Keratinocyte (primary cell): ENCODE data around the gene LRBA. TPM values are rescaled to one million over a fixed set of nuclear protein-coding genes. Genes with fewer than 3 reads are reported as not detected.

Source experiments
- DNase-seq: peaks from one replicate; pipeline ENCODE4 v3.0.0-alpha.2; 2011; ENCODE audit warnings: low read depth, missing footprints, low spot score
- FAIRE-seq: peaks from 2 replicates; lab custom pipeline; 2011; peaks lifted over from hg19 to GRCh38; lab: Jason Lieb, UNC
- H2AFZ ChIP-seq: 2 replicates; pipeline ENCODE4 v1.6.0; 2012; ENCODE audit warnings: low read length, control low read depth, inconsistent platforms; ENCODE audit not compliant: control insufficient read depth
- H3K27ac ChIP-seq: 2 replicates; pipeline ENCODE4 v1.5.1; 2011; ENCODE audit warnings: low read length; ENCODE audit not compliant: control insufficient read depth, insufficient read depth
- H3K27me3 ChIP-seq: 3 replicates; pipeline ENCODE4 v1.6.0; 2011; ENCODE audit warnings: low read length; ENCODE audit not compliant: control insufficient read depth, insufficient read depth; ENCODE audit errors: extremely low read depth
- H3K36me3 ChIP-seq, 2 experiments: 2 replicates in 1 of 2; 3 replicates in 1 of 2; pipeline ENCODE4 v1.5.1; 2011; ENCODE audit warnings: low read length in 2 of 2, mild to moderate bottlenecking in 1 of 2; ENCODE audit not compliant: control insufficient read depth in 2 of 2, insufficient read depth in 2 of 2; ENCODE audit errors: extremely low read depth in 1 of 2
- H3K4me1 ChIP-seq: 3 replicates; pipeline ENCODE4 v1.5.1; 2011; ENCODE audit warnings: low read length; ENCODE audit not compliant: control insufficient read depth, insufficient read depth; ENCODE audit errors: extremely low read depth
- H3K4me2 ChIP-seq: 3 replicates; pipeline ENCODE4 v1.6.0; 2011; ENCODE audit warnings: low read depth, low read length; ENCODE audit not compliant: control insufficient read depth, insufficient read depth; ENCODE audit errors: extremely low read depth
- H3K4me3 ChIP-seq, 3 experiments: fragments of 200-600 bp in 1 of 3; sonication (generic) in 1 of 3; 2 replicates in 2 of 3; 3 replicates in 1 of 3; pipeline ENCODE4 v1.5.1; 2011 to 2016; ENCODE audit warnings: low read length in 3 of 3, mild to moderate bottlenecking in 3 of 3, control low read depth in 2 of 3, inconsistent platforms in 1 of 3, low read depth in 1 of 3, mixed read lengths in 1 of 3, mixed run types in 1 of 3, moderate library complexity in 1 of 3; ENCODE audit not compliant: control insufficient read depth in 2 of 3, insufficient read depth in 2 of 3; ENCODE audit errors: extremely low read depth in 1 of 3
- H3K79me2 ChIP-seq: 2 replicates; pipeline ENCODE4 v1.6.0; 2012; ENCODE audit warnings: low read length; ENCODE audit not compliant: control insufficient read depth, insufficient read depth
- H3K9ac ChIP-seq: 3 replicates; pipeline ENCODE4 v1.6.0; 2011; ENCODE audit warnings: low read length; ENCODE audit not compliant: control insufficient read depth, insufficient read depth; ENCODE audit errors: extremely low read depth
- H3K9me1 ChIP-seq: 3 replicates; pipeline ENCODE4 v1.6.0; 2011; ENCODE audit warnings: low read length; ENCODE audit not compliant: control insufficient read depth, insufficient read depth; ENCODE audit errors: extremely low read depth
- H3K9me3 ChIP-seq: 2 replicates; pipeline ENCODE4 v1.5.1; 2012; ENCODE audit warnings: low read depth, low read length; ENCODE audit not compliant: control insufficient read depth
- H4K20me1 ChIP-seq: 3 replicates; pipeline ENCODE4 v1.6.0; 2011; ENCODE audit warnings: low read length; ENCODE audit not compliant: control insufficient read depth, insufficient read depth; ENCODE audit errors: extremely low read depth
- EZH2 ChIP-seq: IDR thresholded peaks from one replicate; pipeline ENCODE4 v1.6.1; 2012; ENCODE audit warnings: inconsistent platforms, mild to moderate bottlenecking, low read length, moderate library complexity
- dilution Hi-C: fragments of 300-500 bp; cut with MboI; formaldehyde crosslinking; loops from one replicate; pipeline ENCODE4 v1.7.0; 2020; ENCODE audit warnings: low sequenced_read_pairs; ENCODE audit not compliant: extremely low pct_ligation_motif_present
- polyA plus RNA-seq, 5 experiments: library from polyadenylated mRNA; depleted of rRNA in 3 of 5; stranded (reverse) in 3 of 5; stranded (forward) in 1 of 5; unstranded in 1 of 5; fragments of >200 nt; gene quantifications; 1 replicate in 1 of 5; 2 replicates in 3 of 5; 3 replicates in 1 of 5; pipeline versions ENCODE4 v1.2.1 to v1.2.3, GENCODE V29; 2011 to 2012; ENCODE audit warnings: missing spikeins in 2 of 5, low read depth in 1 of 5, low replicate concordance in 1 of 5
- TF ChIP-seq, protein P1 (sequence below), 3 experiments: IDR thresholded peaks in 1 of 3; conservative IDR thresholded peaks in 1 of 3; optimal IDR thresholded peaks in 1 of 3; 2 replicates in 2 of 3; 3 replicates in 1 of 3; pipeline versions ENCODE3 to v1.5.1; 2011; ENCODE audit warnings: low read length in 3 of 3, mild to moderate bottlenecking in 3 of 3, moderate library complexity in 2 of 3, control low read depth in 1 of 3, inconsistent platforms in 1 of 3; ENCODE audit not compliant: insufficient read depth in 2 of 3; ENCODE audit errors: extremely low read depth in 1 of 3

The LRBA gene
- polyA plus RNA-seq, 1 donor (not counting 4 experiments of a cell fraction or from before 2014, with no cell fraction given) = 35.6 TPM

GRCh38 chr4:150723727-150724411, 291.2 kb downstream of the LRBA start:
- FAIRE-seq (no peak), DNase-seq (no peak)
- peaks cover 13% of the 10 kb centered on the region for H3K4me1 ChIP-seq
- no peaks in the 10 kb centered on the region for H3K27me3 ChIP-seq
- no peak overlapping the region for H2AFZ ChIP-seq
- no peak overlapping the region for H3K4me2 ChIP-seq
- H4K20me1 ChIP-seq = no peaks in the 10 kb centered on the region
- dilution Hi-C loops = no loop called here
- H3K36me3 ChIP-seq = peaks cover 0 to 3% of the 10 kb centered on the region in 2 experiments
- no peaks in the 10 kb centered on the region for H3K79me2 ChIP-seq
- no peak overlapping the region for H3K27ac ChIP-seq
- no peak overlapping the region for H3K9ac ChIP-seq
- H3K9me1 ChIP-seq = no peaks in the 10 kb centered on the region
- no peak for TF ChIP-seq EZH2
- TF ChIP-seq, protein P1, sequence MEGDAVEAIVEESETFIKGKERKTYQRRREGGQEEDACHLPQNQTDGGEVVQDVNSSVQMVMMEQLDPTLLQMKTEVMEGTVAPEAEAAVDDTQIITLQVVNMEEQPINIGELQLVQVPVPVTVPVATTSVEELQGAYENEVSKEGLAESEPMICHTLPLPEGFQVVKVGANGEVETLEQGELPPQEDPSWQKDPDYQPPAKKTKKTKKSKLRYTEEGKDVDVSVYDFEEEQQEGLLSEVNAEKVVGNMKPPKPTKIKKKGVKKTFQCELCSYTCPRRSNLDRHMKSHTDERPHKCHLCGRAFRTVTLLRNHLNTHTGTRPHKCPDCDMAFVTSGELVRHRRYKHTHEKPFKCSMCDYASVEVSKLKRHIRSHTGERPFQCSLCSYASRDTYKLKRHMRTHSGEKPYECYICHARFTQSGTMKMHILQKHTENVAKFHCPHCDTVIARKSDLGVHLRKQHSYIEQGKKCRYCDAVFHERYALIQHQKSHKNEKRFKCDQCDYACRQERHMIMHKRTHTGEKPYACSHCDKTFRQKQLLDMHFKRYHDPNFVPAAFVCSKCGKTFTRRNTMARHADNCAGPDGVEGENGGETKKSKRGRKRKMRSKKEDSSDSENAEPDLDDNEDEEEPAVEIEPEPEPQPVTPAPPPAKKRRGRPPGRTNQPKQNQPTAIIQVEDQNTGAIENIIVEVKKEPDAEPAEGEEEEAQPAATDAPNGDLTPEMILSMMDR (optimal IDR thresholded peaks at IDR 0.05 in 1 of 3, IDR thresholded peaks at IDR 0.05 in 1 of 3, conservative IDR thresholded peaks at IDR 0.05 in 1 of 3; ENCODE audit: extremely low read depth in 1 of 3, insufficient read depth in 2 of 3, low read length in 3 of 3) = no peak
- H3K4me3 ChIP-seq = no peak overlapping the region
- H3K9me3 ChIP-seq = peaks cover 3% of the 10 kb centered on the region

- peaks cover 3% of the 10 kb centered on the region for H3K9me3 ChIP-seq
- peaks cover 0 to 3% of the 10 kb centered on the region in 2 experiments for H3K36me3 ChIP-seq
- peaks cover 13% of the 10 kb centered on the region for H3K4me1 ChIP-seq
- no peaks in the 10 kb centered on the region for H3K79me2 ChIP-seq
- H3K4me3 ChIP-seq = no peak overlapping the region
- no peaks in the 10 kb centered on the region for H4K20me1 ChIP-seq
- peak; percentile 36 for DNase-seq
- no peak overlapping the region for H2AFZ ChIP-seq
- no peak overlapping the region for H3K9ac ChIP-seq
- FAIRE-seq = peak; percentile 86
- dilution Hi-C loops = no loop called here
- H3K4me2 ChIP-seq = peak overlapping the region; percentile 44
- H3K27me3 ChIP-seq = no peaks in the 10 kb centered on the region
- peak overlapping the region; percentile 25 for H3K27ac ChIP-seq
- no peak for TF ChIP-seq EZH2
- TF ChIP-seq, protein P1 (optimal IDR thresholded peaks at IDR 0.05 in 1 of 3, IDR thresholded peaks at IDR 0.05 in 1 of 3, conservative IDR thresholded peaks at IDR 0.05 in 1 of 3; ENCODE audit: extremely low read depth in 1 of 3, insufficient read depth in 2 of 3, low read length in 3 of 3) = peak; percentile 30 to 52 (median 48)
- H3K9me1 ChIP-seq = no peaks in the 10 kb centered on the region
Measured at GRCh38 chr4:150722908-150723362, 292.1 kb downstream of the LRBA start.
